Activated CD4-positive, alpha-beta T cell treated with anti-CD3 and anti-CD28 coated beads for 4 hours (primary cell): Measurements from ENCODE around the gene COQ7.

ENCODE experiments used
- DNase-seq, 2 donors: peaks; one replicate each; pipeline ENCODE4 v3.0.0-alpha.2; 2020

The COQ7 gene

DNA sequence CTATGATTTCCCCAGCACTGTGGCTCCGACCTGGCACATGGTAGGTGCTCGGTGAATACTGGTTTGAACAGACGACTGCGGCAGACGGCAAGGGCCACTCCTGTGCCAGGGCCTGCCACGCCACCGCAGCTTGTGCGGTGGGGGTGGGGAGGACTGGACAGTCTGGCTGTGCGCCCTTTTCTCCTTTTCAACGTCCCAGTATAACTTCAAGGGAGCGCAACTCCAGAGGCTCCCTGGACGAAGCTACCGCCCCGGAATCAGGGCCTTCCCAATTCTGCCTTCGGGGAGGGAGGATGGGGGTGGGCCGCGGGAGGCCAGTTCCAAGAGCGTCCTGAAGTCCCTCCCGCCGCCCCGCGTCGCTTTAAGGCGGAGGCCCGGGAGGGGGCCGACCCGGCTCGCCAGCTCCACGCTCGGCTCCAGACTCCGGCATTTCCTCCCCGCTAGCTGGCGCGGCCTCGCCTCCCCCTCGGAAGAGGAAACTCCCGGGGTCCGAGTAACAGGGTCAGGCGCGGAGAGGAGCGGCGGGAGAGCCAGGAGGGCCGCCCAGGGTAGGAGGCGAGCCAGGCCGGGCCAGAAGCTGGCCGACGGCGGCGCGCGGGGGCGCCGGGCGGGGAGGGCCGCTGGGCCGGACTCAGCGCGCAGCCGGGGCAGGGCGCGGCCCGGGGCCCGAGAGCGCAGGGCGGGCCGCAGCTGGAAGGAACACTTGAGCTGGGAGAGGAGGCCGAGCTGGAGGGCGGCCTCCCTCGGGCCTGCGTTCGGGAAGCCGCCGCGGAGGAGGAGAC lies 46.4 kb downstream of the COQ7 start, which contains the start of gene ITPRIPL2:
Gene ITPRIPL2, plus strand, starts transcription at position 388 of the 782 bp plus-strand sequence. CDS start 498 bp downstream, outside the sequence.
- no peak for DNase-seq

- DNase-seq: no peak
Measured at GRCh38 chr16:19114359-19115147, 47.1 kb downstream of the COQ7 start.

DNA sequence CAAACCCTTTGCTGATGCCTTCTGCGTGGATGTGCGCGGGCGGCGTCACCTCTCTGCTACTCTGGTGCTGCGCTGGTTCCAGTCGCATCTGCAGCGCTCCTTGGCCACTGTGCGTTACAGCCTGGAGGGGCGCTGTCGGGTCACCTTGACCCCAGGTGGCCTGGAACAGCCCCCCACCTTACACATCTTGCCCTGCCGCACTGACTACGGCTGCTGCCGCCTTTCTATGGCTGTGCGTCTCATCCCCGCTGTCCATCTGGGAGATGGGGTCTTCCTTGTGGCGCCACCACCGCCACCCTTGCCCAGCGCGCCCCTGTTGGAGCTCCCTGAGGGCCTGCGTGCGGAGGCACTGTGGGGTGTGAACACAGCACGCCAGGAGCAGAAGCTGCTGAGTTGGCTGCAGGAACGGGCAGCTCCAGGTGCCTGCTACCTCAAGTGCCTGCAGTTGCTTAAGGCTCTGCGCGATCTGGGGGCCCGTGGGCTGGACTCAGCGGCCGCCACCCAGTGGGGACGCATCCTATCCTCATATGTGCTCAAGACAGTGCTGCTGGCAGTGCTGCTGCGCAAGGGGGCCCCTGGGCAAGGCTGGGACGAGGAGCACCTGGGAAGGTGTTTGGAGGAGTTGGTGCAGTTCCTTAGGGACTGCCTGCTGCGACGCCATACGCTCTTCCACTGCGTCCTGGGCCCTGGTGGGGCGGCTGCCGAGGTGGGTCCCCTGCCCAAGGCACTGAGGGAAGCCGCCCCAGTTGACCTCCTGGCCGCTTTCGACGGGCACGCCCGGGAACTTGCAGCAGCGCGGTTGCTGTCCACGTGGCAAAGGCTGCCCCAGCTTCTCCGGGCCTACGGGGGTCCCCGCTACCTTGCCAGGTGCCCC lies 48.0 kb downstream of the COQ7 start:
- DNase-seq: no peak

- no peak for DNase-seq
Measured at GRCh38 chr16:19116711-19117449, 49.5 kb downstream of the COQ7 start.

- DNase-seq: peak in 1 of 2 donors; percentile 22
Measured at GRCh38 chr16:19118938-19119431, 51.6 kb downstream of the COQ7 start.

DNA sequence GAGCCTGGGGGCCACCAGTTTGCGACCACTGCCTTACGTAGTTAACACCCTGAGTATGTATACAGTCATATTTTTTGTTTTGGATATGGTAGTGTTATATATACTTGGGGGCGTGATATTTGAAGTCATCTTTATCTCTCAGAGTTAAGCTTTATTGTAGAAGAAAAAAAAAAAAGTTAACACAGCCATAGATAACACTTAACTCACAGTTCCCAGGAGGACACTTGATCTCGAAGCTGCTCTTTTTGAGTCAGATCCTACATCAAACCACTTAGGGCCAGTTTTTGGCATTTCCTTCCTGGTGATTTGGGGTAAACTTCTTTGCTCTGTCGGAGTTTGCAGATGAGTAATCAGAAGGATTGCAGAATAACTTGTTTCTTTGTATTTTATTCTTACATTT lies 52.1 kb downstream of the COQ7 start:
- DNase-seq: no peak

DNA sequence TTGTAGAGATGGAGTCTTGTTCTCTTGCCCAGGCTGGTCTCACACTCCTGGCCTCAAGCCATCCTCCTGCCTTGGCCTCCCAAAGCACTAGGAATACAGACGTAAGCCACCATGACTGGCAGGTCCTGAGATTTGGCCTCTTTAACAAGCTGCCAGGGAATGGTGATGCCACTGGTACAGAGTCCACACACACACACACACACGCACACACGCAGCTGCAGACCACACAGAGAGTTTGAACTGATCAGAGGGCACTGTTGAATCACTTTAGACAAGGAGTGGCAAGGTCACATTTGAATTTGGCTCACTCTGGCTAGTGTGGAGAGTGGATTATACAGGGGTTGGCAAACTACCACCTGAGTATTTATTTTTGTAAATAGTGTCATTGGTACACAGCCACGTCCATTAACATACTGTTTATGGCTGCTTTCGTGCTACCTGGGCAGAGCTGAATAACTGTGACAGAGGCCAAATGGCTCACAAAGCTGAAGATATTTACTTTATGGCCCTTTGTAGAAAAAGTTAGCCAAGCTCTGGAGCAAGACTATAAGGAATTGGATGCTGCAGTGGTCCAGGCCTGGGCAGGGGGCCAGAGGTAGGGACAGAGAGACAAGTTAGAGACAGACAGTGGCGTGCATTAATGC lies 56.2 kb downstream of the COQ7 start:
- no peak for DNase-seq

GRCh38 chr16:19126300-19126699 lies 58.9 kb downstream of the COQ7 start:
- no peak for DNase-seq

DNA sequence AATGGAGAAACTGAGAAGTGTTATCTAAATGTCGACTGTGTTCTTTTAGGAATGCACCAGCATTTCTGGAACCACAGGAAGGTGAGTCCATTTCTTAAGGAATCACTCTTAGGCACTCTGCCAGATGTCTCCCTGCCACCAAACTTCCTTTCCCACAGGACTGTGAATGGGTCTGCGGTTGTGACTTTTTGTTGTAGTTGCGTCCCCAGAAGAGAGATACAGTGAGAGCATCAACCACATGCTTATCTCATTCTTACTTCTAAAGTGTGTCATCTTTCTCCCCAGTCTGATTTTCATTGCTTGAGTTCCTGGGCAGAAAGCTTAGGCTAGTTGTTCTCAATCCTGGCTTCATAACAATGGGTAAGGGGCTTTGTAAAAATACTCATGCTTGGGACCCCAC lies 59.8 kb downstream of the COQ7 start:
- no peak for DNase-seq

DNA sequence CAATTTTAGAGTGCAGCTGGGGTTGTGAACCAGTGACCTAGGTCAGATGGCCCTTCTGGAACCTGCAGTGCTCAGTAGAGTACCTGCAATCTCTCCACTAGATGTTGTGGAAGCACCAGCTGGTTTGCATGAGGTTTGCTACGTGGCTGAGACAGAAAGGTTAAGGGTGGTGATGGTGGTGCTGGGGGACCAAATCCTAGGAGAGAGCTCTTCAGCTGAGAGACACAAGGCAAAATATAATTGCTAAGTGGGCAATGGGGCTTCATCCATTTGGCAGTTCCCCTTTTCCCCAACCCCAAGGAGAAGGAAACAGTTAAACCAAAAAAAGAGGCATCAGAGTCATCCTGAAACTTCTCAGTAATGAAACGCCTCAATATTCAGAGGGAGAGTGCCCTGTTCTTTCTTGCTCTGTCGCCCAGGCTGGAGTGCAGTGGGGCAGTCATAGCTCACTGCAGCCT lies 60.3 kb downstream of the COQ7 start:
- DNase-seq: no peak

DNA sequence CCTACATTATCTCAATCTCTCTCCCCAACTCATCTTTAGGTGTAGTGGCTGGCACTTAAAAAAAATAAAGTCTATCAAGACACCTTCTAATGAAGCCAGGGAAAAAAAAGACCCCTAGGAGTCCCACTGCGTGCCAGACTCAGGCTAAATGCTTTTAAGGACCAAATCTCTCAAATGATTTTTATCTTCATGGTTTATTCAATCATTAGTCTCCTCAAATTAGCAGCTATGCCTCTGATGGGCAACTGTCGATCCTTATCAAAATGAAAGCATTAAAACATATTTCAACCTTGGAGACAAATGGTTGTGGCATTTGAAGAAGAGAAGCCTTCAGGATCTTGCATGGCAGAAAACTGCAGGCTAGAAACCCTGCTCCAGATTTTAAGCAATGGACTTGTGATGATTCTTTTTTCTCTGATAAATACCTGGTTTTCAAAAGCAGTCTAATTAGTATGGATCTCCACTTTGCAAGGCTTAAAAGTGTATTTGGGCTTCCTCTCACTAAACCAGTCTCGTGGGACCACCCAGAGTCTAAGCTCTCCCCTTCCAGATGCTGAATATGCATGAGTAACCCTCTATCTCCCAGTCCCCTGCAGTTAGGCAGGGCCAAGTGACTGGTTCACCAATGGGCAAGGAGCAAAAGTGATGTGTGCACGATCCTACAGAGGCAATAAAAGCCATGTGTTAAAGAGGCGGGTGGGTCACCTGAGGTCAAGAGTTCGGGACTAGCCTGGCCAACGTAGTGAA lies 61.2 kb downstream of the COQ7 start:
- DNase-seq: no peak
